HG03432 (cell line): Measurements from ENCODE around the gene PSMA1.
"Not testable (repeated sequence)": the region's sequence is repeated elsewhere in the genome, so short reads cannot be mapped to it uniquely, and the experiment has no call there.

Source experiments
- ATAC-seq: cut with Tn5 transposase; IDR thresholded peaks from one replicate; pipeline ENCODE4 v1.9.1; 2021; ENCODE audit warnings: mild to moderate bottlenecking, moderate library complexity; ENCODE audit not compliant: unreplicated experiment

Gene PSMA1

GRCh38 chr11:14519917-14520746 is at the start of gene PSMA1:
Gene PSMA1, minus strand, starts transcription at chr11:14520386. Its CDS starts 87 bp downstream, at chr11:14520299.
- ATAC-seq: peak; percentile 93

DNA sequence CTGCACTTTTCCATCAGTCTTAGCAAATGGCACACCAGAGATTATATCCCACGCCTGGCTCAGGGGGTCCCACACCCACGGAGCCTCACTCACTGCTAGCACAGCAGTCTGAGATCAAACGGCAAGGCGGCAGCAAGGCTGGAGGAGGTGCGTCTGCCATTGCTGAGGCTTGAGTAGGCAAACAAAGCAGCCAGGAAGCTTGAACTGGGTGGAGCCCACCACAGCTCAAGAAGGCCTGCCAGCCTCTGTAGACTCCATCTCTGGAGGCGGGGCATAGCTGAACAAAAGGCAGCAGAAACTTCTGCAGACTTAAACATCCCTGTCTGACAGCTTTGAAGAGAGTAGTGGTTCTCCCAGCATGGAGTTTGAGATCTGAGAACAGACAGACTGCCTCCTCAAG is 49.3 kb upstream of the PSMA1 start:
- ATAC-seq: not testable (repeated sequence)

GRCh38 chr11:14567064-14567651 is 47.0 kb upstream of the PSMA1 start:
- ATAC-seq: no peak

DNA sequence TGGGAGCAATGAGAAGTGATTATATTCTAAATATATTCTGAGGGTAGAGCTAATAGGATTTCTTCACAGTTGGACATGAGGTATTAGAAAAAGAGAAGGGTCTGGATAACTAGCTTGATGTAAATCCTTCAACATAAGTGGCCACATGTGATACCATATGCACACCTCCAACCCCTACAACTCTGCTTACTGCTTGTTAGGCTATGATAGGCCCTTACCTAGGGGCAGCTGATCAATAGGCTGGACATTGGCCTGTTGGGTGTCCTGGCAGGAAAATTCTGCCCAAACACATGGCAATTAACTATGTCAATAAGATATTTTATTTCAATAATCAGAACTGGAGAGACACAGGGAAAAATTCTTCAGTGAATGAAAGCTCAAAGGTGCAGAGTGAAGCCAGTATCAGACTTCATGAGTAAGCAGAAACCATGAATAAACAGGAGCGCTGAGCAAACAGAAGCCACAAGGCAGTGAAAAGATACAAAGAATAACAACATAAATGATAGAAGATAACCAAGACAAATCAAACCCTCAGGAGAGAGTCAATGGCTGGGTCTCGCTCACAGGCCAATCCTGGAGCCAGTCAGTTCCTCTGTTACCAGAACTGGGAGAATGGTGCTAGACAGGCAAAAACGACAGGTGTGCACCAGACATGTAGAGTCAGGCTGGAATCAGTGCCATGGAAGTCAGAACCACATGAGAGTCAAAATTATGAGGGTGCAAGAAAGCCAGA is 46.3 kb upstream of the PSMA1 start:
- no peak for ATAC-seq

- no peak for ATAC-seq
These were observed 45.7 kb upstream of the PSMA1 start for GRCh38 chr11:14565845-14566244.

GRCh38 chr11:14555818-14556217 is 35.6 kb upstream of the PSMA1 start:
- no peak for ATAC-seq

- peak; percentile 78 for ATAC-seq
These were observed 34.8 kb upstream of the PSMA1 start for GRCh38 chr11:14554959-14555358.

DNA sequence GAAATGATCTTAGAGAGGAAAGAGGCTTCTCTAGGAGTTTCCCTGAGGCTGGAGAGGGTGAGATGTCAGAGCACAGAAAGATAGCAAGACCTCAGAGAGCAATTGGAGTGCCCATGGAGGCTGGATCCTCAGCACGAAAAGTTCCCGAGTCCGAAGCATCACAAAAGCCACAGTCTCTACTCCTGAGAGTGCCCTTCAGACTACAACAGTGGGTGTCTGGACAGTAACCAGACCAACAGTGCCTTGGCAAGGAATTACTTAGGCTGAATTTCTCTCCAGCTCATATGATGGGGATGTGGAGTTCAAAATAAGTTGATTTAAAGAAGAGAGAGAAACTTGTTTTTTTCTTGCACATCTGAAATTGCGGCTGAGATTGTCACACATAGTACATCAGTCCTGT is 31.9 kb upstream of the PSMA1 start:
- no peak for ATAC-seq

GRCh38 chr11:14551380-14551779 is 31.2 kb upstream of the PSMA1 start:
- ATAC-seq: no peak

DNA sequence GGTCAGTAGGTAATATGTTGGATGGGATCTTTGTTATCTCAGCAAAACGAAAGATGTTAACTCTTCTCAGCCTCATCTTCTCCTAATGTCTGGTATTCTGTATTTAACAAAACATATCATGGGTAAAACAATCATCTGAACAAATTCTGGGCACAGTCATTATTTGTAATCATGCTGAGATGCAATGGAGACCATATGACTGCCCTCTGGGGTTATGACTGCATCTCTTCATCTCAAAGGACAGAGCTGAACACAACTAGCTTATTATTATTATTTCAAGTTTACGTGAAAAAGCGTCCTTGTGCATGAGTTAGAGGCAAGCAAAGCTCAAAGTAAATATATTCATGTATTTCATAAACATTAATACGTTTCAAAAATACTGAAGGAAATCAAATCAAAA is 29.7 kb upstream of the PSMA1 start:
- ATAC-seq: no peak

DNA sequence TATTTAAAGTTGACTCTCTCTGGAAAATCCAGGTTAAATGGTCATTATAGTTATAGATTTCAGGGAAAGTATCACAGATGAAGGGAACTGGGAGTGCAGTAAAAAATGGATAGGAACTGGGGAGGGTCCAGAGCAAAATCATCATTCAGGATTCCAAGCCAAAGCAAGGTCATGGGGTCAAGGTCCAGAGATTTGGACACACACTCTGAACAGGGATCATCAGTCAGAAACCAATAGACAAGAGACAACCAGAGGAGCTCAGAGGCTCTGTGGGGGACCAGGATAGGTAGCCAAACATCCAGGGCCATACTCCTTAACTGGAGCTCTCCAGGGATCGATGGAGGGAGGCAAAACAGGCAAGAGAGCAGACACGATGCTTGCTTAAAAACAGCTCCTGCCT is 27.3 kb upstream of the PSMA1 start:
- no peak for ATAC-seq

GRCh38 chr11:14546672-14547071 is 26.5 kb upstream of the PSMA1 start:
- ATAC-seq: no peak

GRCh38 chr11:14544611-14545010 is 24.4 kb upstream of the PSMA1 start:
- ATAC-seq: peak; percentile 91

GRCh38 chr11:14543260-14543659 is 23.1 kb upstream of the PSMA1 start:
- ATAC-seq: no peak

DNA sequence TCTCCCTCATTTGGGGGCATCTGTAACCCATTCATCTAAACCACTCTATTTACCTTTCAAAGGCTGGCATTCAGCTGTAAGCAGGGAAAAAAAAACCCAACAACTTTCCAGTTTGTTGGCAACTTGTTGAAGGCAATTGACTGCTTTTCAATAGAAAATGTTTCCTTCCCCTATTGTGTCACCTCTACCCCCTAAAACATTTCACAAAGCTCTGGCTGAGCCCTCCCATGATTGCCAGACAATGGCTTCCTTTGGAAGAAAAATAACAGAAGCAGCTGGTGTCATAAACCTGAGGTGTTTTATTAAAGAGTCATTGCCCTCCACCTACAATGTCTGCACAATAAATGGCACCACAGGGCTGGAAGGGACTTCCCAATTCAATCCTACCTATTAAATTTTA is 22.1 kb upstream of the PSMA1 start:
- ATAC-seq: no peak

DNA sequence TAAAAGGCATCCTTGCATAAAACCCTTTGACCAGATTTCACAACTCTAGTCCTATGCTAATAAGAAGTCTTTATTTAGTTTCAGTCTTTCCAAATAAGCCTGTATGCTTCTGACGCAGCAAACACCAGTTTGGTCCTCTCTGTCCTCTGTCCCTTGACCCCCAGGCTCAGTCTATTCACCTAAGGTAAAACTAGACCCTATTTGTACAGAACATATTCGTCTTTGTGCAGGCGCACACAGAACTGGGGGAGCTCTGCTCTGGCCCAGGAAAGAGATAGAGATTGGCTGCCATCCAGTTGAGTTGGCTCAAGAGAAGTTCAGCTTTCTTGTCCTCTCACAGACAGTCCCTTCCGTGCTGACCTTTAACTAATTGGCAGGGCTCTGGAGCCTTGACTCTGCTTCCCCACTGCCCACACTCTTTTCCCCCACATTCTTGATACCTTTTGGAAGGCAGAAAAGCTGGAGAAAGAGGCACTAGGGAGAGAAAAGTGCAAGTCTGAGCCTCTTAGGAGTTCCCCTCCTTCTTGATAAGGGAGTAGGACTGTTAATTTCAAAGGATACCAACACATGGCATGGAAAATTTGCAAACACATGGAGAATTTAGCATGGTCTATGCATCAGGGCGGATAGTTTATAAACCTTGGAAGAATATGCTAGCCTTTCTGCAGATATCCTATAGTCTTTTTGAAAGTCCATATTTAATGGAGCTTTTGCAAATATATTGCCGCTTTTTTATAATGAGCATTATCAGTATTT is 21.2 kb upstream of the PSMA1 start:
- ATAC-seq: no peak

- no peak for ATAC-seq
These were observed 19.8 kb upstream of the PSMA1 start for GRCh38 chr11:14539982-14540421.

DNA sequence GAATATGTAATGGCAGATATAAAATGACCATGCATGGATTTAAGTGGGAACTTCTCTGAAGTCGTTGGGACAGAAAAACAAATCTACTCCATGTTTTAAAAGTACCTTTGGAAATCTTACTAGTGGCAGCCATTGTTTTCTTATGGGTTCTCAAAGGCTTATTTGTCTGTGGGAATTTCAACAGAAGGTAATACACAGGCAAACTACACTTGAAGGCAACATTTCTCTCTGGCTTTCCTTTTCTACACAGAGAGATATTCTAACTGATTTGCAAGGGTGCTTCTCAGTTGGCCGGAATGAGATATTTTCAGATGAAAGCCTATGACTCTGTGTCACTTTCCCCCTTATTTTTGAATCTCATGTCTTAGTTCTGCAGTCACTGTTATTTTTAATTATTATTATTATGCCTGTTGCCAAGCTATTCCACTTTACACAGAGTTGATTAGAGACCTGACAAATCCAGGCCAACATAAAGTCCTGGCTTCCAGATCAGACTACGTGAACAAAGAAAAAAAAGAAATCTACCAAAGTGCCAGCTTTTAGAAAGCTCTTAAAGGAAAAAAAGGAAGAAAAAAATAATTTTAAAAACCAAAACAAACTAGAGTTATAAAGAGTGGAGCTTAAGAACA is 18.9 kb upstream of the PSMA1 start:
- no peak for ATAC-seq

DNA sequence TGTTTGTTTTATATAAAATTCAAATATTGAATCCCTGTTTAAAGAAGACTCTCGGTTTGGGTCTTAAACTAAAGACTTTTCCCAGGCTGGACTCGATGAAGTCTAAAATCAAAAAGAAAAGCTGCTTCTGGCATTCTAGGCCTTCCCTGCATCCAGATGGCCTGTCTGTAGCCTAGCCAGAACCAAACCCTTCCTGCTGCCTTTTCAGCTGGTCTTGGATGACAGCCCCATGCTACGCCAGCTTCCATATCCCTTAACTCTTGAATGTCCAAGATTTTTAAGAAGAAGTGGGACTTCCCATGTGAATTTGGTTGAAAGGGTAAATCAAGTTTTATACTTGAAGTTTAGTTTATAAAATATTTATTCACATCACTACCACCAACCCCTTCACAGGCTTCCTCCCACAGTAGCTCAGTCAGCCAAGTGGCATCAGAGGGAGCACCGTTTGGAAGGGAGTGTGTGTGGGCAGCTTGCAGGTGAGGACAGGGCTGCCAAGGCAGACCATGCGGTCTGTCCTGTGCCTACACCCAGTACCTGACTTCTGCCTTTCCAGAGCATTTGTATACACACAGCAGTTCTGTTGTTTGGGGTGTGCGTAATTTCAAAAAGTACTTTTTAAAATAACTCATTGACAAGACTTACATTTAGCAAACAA is 18.2 kb upstream of the PSMA1 start:
- ATAC-seq: no peak

DNA sequence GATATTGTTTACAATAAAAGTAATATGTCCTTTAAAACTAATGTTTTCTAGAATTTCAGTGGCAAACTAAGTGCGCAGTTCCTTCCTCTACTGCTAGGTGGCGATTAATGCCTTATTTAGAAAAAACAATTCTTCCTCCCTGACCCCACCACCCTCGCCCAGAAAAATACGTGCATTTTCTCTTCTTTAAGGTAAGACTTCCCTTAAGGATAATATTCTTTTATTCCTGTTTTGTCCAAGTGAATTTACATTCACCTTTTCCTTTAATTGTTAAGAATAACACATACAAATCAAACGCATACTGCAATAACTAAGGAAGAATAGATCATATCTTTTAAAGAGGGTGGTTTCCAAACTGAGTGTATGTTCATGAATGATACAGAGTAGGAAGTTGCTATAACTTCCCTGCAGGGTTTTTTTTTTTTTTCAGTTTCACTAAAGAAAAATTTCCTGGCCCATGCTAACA is 17.0 kb upstream of the PSMA1 start:
- ATAC-seq: peak; percentile 87
